T-cell (primary cell): ENCODE measurements around the gene H6PD. TPM values are rescaled to one million over a fixed set of nuclear protein-coding genes. Genes with fewer than 3 reads are reported as not detected.

Source experiments
- ATAC-seq, 4 experiments: fragments of 200-7000 bp in 3 of 4; fragments of 150-1000 bp in 1 of 4; cut with Tn5 transposase; replicated peaks in 1 of 4; 1 replicate in 3 of 4; 2 replicates in 1 of 4; pipeline ENCODE4 v1.10.0; 2021; ENCODE audit warnings: moderate library complexity in 3 of 4, mild to moderate bottlenecking in 2 of 4, moderate number of reproducible peaks in 1 of 4
- CTCF ChIA-PET, 2 donors: fragments of 300-600 bp; sonication (Branson Sonifier 250); formaldehyde crosslinking; loops; one replicate each; lab custom pipeline; 2022; ENCODE audit warnings: antibody characterized with exemption in 2 of 2; lab: Charles Lee
- POLR2A ChIA-PET, 2 donors: fragments of 300-600 bp; sonication (Branson Sonifier 250); formaldehyde crosslinking; loops; one replicate each; lab custom pipeline; 2022; ENCODE audit warnings: antibody characterized with exemption in 2 of 2; lab: Charles Lee
- DNase-seq, 35 experiments: peaks; one replicate each; pipeline versions ENCODE4 v3.0.0 to v3.0.0-alpha.2; 2013 to 2023
- H3K27ac ChIP-seq: one replicate; pipeline ENCODE4 v1.5.1; 2013; ENCODE audit warnings: low read length
- H3K27me3 ChIP-seq, 2 experiments: replicated peaks in 1 of 2; 1 replicate in 1 of 2; 2 replicates in 1 of 2; pipeline versions ENCODE4 v1.6.1 to v1.7.0; 2013; ENCODE audit warnings: low read length in 1 of 2, mixed read lengths in 1 of 2; ENCODE audit not compliant: control insufficient read depth in 2 of 2, insufficient read depth in 2 of 2; ENCODE audit errors: extremely low read depth in 1 of 2
- H3K36me3 ChIP-seq, 2 donors: 1 replicate in 1 of 2; 2 replicates in 1 of 2; pipeline versions ENCODE4 v1.6.1 to v1.7.0; 2013; ENCODE audit warnings: low read length in 1 of 2; ENCODE audit not compliant: control insufficient read depth in 2 of 2, insufficient read depth in 1 of 2; ENCODE audit errors: extremely low read depth in 1 of 2
- H3K4me1 ChIP-seq, 2 experiments: 1 replicate in 1 of 2; 2 replicates in 1 of 2; pipeline versions ENCODE4 v1.6.1 to v1.7.0; 2013; ENCODE audit warnings: low read length in 2 of 2, mixed read lengths in 1 of 2; ENCODE audit not compliant: insufficient read depth in 2 of 2, control insufficient read depth in 1 of 2; ENCODE audit errors: extremely low read depth in 1 of 2
- H3K4me3 ChIP-seq, 2 donors: 1 replicate in 1 of 2; 2 replicates in 1 of 2; pipeline versions ENCODE4 v1.5.1 to v1.7.0; 2013; ENCODE audit warnings: mild to moderate bottlenecking in 2 of 2, low read length in 1 of 2, moderate library complexity in 1 of 2; ENCODE audit not compliant: control insufficient read depth in 1 of 2; ENCODE audit errors: extremely low read depth in 1 of 2
- H3K9me3 ChIP-seq: 2 replicates; pipeline ENCODE4 v1.7.0; 2013
- H3K27ac Mint-ChIP-seq, 2 donors: one replicate each; pipeline ENCODE4 v1.8.0; 2020 to 2021; ENCODE audit warnings: mild to moderate bottlenecking in 2 of 2, mixed read lengths in 2 of 2
- H3K27me3 Mint-ChIP-seq, 2 donors: one replicate each; pipeline ENCODE4 v1.8.0; 2021 to 2022; ENCODE audit warnings: mixed read lengths in 2 of 2
- H3K36me3 Mint-ChIP-seq: one replicate; pipeline ENCODE4 v1.8.0; 2021; ENCODE audit warnings: mixed read lengths
- H3K4me1 Mint-ChIP-seq, 3 donors: one replicate each; pipeline ENCODE4 v1.8.0; 2020 to 2022; ENCODE audit warnings: mixed read lengths in 3 of 3, mild to moderate bottlenecking in 1 of 3
- H3K4me3 Mint-ChIP-seq, 3 donors: one replicate each; pipeline ENCODE4 v1.8.0; 2020 to 2022; ENCODE audit warnings: mild to moderate bottlenecking in 3 of 3, mixed read lengths in 3 of 3, moderate library complexity in 3 of 3
- H3K9me3 Mint-ChIP-seq, 3 donors: one replicate each; pipeline ENCODE4 v1.8.0; 2020 to 2022; ENCODE audit warnings: mixed read lengths in 3 of 3
- WGBS: methylation state at CpG from one replicate; pipeline ENCODE4 v1.1.5; 2013; ENCODE audit warnings: missing lambda C conversion rate; ENCODE audit not compliant: insufficient coverage; 5-methylcytosine and 5-hydroxymethylcytosine counted together
- total RNA-seq, 35 experiments: library from RNA in 6 of 35; stranded (reverse) in 6 of 35; fragments of 120-200 nt in 1 of 35; gene quantifications; one replicate each; pipeline versions ENCODE4 v1.2.1 to v1.2.4 and lab custom pipeline; 2013 to 2026

Gene H6PD
- total RNA-seq, 5 donors from 2014 or later (not counting 1 experiment from before 2014, with no cell fraction given): 17.6 to 26.5 (median 23.9) TPM

DNA sequence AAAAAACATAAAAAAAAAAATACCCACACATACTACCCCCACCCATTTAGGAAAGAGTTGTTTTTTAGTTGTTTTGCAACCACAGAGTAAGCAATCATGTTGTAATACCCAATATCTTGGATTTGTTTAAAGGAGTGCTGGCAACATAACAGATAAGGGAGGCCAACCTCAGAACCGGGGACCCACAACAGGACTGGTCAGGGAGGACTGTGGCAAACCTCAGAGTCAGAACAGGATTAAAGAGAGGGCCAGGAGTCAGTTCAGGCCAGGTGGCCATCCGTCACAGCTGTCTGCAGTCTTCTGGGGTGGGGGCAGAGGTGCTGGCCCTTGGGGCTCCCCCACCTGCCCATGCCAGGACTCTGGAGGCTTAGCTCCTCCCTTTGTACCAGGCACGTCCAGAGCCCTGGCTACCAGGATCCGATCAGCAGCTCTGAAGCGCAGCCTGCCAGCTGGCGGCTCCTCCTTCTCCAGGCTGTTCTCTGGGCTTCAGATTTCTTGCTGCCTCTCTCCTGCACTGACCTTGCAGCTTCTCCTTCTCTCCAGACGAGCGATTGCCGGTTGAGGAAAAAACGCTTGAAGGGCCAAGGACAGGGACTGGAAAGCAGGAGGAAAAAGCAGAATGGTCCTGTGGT is 7.9 kb downstream of the H6PD start:
- CTCF ChIA-PET: no interaction called here
- H3K27ac Mint-ChIP-seq: no peak overlapping the region
- ATAC-seq: no peak

DNA sequence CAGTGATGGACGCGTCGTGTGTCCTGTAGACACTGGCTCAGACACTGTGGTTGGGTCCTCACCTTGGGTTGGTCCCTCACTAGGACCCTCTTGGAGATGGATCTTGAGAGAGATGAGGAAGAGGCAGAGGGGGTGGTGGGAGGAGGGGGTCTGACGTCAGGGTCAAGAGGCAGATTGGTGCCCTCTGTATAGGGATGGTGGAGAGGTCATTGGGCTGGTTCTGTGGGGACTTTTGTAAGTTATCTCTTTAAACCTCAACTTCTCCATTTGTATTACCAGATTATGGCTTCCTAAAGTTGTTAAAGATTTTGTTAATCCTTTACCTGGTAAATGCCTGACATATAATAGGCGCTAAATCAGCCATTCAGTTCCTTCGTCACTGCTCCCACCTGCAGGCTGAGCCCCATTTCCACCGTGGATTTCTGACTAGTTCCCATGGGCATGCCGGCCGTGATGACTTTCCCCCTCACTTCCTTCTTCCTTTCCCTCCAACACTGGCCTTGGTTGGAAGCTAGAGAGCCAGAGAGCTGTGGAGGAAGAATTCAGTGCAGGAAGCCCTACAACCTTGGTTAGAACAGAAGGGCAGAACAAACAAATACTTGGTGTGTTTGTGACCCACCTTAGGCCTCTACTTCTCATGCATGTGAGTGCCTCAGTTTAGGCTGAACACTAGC is 8.6 kb downstream of the H6PD start:
- no peaks in the 10 kb centered on the region for H3K9me3 Mint-ChIP-seq
- peaks cover 22 to 36% of the 10 kb centered on the region in 2 experiments for H3K4me1 ChIP-seq
- DNase-seq: no peak
- peaks cover 45 to 47% (median 46%) of the 10 kb centered on the region in 3 donors for H3K4me1 Mint-ChIP-seq
- ChIA-PET CTCF (no interaction called here), POLR2A (no interaction called here)
- 100% methylated on average over 1 of the region's 9 CpGs for WGBS
- no peaks in the 10 kb centered on the region for H3K27me3 Mint-ChIP-seq
- H3K27ac ChIP-seq: no peak overlapping the region
- no peaks in the 10 kb centered on the region for H3K9me3 ChIP-seq
- H3K27ac Mint-ChIP-seq: no peak overlapping the region
- H3K27me3 ChIP-seq: no peaks in the 10 kb centered on the region
- H3K36me3 Mint-ChIP-seq: peaks cover 21% of the 10 kb centered on the region
- no peak overlapping the region for H3K4me3 ChIP-seq
- ATAC-seq: no peak
- no peak overlapping the region for H3K4me3 Mint-ChIP-seq
- peaks cover 2 to 12% of the 10 kb centered on the region in 2 donors for H3K36me3 ChIP-seq

More for the DNA sequence above, 7.9 kb downstream of the H6PD start:
- peaks cover 22 to 36% of the 10 kb centered on the region in 2 experiments for H3K4me1 ChIP-seq
- POLR2A ChIA-PET: no interaction called here
- Mint-ChIP-seq H3K4me1 (peaks cover 52 to 55% (median 54%) of the 10 kb centered on the region in 3 donors), H3K36me3 (peaks cover 17% of the 10 kb centered on the region), H3K9me3 (no peaks in the 10 kb centered on the region), H3K27me3 (no peaks in the 10 kb centered on the region), H3K4me3 (no peak overlapping the region)
- WGBS: 86% methylated on average over 6 of the region's 10 CpGs
- no peak for DNase-seq
- no peak overlapping the region for H3K27ac ChIP-seq
- H3K36me3 ChIP-seq: peaks cover 2 to 8% of the 10 kb centered on the region in 2 donors
- no peak overlapping the region for H3K4me3 ChIP-seq
- no peaks in the 10 kb centered on the region for H3K27me3 ChIP-seq
- H3K9me3 ChIP-seq: no peaks in the 10 kb centered on the region

DNA sequence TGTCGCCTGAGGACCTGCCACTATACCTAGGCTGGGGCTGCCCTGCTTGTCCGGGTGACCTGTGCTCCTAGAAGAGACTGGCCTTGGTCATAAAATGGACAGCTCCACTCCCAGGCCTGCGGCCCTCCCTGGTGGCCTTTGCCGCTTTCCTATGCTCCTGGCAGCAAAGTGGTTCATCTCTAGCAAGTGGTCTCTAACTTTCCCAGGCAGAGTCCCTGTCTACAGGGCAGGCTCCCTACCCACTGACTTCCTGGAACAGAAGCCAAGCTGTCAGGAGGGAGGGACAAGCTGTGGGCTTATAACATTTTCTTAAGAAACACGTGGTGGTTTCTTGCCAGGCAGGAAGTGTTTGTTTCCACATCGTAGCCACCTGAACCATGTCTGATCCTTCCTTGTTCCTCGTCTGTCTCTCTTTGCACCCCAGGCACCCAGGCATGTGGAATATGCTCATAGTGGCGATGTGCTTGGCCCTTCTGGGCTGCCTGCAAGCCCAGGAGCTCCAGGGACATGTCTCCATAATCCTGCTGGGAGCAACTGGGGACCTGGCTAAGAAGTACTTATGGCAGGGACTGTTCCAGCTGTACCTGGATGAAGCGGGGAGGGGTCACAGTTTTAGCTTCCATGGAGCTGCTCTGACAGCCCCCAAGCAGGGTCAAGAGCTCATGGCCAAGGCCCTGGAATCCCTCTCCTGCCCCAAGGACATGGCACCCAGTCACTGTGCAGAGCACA is 10.1 kb downstream of the H6PD start:
- no peaks in the 10 kb centered on the region for H3K9me3 Mint-ChIP-seq
- Histone ChIP-seq H3K36me3 (peaks cover 2 to 18% of the 10 kb centered on the region in 2 donors), H3K9me3 (no peaks in the 10 kb centered on the region), H3K27ac (no peak overlapping the region), H3K27me3 (no peaks in the 10 kb centered on the region), H3K4me3 (no peak overlapping the region), H3K4me1 (peaks cover 17 to 27% of the 10 kb centered on the region in 2 experiments)
- no peak overlapping the region for H3K27ac Mint-ChIP-seq
- ATAC-seq (no peak), DNase-seq (no peak)
- no peak overlapping the region for H3K4me3 Mint-ChIP-seq
- 65% methylated on average over 7 of the region's 9 CpGs for WGBS
- ChIA-PET CTCF (interaction anchor here in 1 of 2 donors (1.7 kb wide), 1 partner anchor 10 kb away, joined by 4 read pairs; no protein-coding TSS in a partner anchor), POLR2A (no interaction called here)
- H3K36me3 Mint-ChIP-seq: peaks cover 27% of the 10 kb centered on the region
- H3K27me3 Mint-ChIP-seq: no peaks in the 10 kb centered on the region
- H3K4me1 Mint-ChIP-seq: peaks cover 30 to 37% (median 35%) of the 10 kb centered on the region in 3 donors

DNA sequence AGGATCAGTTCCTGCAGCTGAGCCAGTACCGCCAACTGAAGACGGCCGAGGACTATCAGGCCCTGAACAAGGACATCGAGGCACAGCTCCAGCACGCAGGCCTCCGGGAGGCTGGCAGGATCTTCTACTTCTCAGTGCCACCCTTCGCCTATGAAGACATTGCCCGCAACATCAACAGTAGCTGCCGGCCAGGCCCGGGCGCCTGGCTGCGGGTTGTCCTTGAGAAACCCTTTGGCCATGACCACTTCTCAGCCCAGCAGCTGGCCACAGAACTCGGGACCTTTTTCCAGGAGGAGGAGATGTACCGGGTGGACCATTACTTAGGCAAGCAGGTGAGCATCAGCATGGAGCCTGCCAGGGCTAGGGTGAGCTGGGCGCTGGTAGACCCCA is 10.7 kb downstream of the H6PD start:
- CTCF ChIA-PET: interaction anchor here in 1 of 2 donors (1.7 kb wide), 1 partner anchor 10 kb away, joined by 4 read pairs; no protein-coding TSS in a partner anchor
- peaks cover 12 to 22% of the 10 kb centered on the region in 2 experiments for H3K4me1 ChIP-seq
- no peak overlapping the region for H3K27ac ChIP-seq
- H3K36me3 ChIP-seq: peaks cover 2 to 18% of the 10 kb centered on the region in 2 donors
- POLR2A ChIA-PET: interaction anchor here in 1 of 2 donors (0.7 kb wide), 1 partner anchor 330 kb away, joined by 5 read pairs; no protein-coding TSS in a partner anchor
- Mint-ChIP-seq H3K9me3 (no peaks in the 10 kb centered on the region), H3K36me3 (peaks cover 27% of the 10 kb centered on the region), H3K4me1 (peaks cover 25 to 31% (median 29%) of the 10 kb centered on the region in 3 donors), H3K4me3 (no peak overlapping the region), H3K27ac (no peak overlapping the region), H3K27me3 (no peaks in the 10 kb centered on the region)
- WGBS: 99% methylated on average over 15 of the region's 15 CpGs
- ATAC-seq: no peak
- DNase-seq: no peak
- no peak overlapping the region for H3K4me3 ChIP-seq
- no peaks in the 10 kb centered on the region for H3K27me3 ChIP-seq
- H3K9me3 ChIP-seq: no peaks in the 10 kb centered on the region

DNA sequence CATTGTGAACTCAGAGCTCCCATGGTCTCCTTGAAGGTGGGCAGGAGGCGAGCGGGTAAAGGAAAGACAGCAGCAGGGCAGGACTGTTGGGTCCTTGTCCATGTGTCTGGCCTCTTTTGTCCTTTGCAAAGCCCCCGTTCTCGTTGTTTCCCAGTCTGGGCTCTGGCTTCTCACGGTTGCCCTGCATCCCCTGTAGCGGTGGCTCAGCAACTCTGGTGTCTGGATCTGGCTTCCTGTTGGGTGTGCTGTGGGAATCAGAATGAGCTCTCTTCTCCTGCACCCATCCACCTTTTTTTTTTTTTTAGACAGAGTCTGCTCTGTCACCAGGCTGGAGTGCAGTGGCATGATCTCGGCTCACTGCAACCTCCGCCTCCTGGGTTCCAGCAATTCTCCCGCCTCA is 11.1 kb downstream of the H6PD start:
- ChIA-PET POLR2A (interaction anchor here in 1 of 2 donors (0.7 kb wide), 1 partner anchor 331 kb away, joined by 5 read pairs; no protein-coding TSS in a partner anchor), CTCF (interaction anchor here in 1 of 2 donors (0.7 to 1.7 kb wide), 2 partner anchors 9 to 1893 kb away, joined by 3 to 4 read pairs; no protein-coding TSS in a partner anchor)
- Histone ChIP-seq H3K9me3 (no peaks in the 10 kb centered on the region), H3K27ac (no peak overlapping the region), H3K4me3 (no peak overlapping the region), H3K27me3 (no peaks in the 10 kb centered on the region), H3K36me3 (peaks cover 0 to 20% of the 10 kb centered on the region in 2 donors), H3K4me1 (peaks cover 8 to 17% of the 10 kb centered on the region in 2 experiments)
- ATAC-seq (no peak), DNase-seq (no peak)
- H3K27me3 Mint-ChIP-seq: no peaks in the 10 kb centered on the region
- H3K9me3 Mint-ChIP-seq: no peaks in the 10 kb centered on the region
- no peak overlapping the region for H3K4me3 Mint-ChIP-seq
- WGBS: 100% methylated on average over 2 of the region's 9 CpGs
- peaks cover 20 to 27% (median 25%) of the 10 kb centered on the region in 3 donors for H3K4me1 Mint-ChIP-seq
- H3K27ac Mint-ChIP-seq: no peak overlapping the region
- H3K36me3 Mint-ChIP-seq: peaks cover 27% of the 10 kb centered on the region

DNA sequence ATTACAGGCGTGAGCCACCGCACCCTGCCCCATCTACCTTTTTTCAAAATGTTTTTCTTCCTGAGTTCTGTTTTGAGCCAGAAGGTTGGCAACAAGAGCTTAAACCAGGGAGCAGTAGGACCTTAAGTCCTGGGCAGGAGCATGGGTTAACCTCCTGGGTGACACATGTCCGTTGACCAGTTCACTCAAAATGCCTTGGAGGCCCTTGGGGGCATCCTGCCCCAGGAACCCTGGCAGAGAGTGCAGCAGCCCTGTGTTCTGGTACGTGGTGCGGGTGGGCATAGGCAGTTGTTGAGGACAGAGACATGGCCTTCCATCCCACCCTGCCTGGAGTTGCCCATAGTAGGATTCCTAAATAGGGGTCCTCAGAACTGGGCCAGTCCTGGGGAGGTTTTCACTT is 11.6 kb downstream of the H6PD start:
- ATAC-seq (no peak), DNase-seq (no peak)
- Histone ChIP-seq H3K4me1 (peaks cover 6 to 13% of the 10 kb centered on the region in 2 experiments), H3K27me3 (no peaks in the 10 kb centered on the region), H3K9me3 (no peaks in the 10 kb centered on the region), H3K36me3 (peaks cover 2 to 23% of the 10 kb centered on the region in 2 donors), H3K4me3 (no peak overlapping the region), H3K27ac (no peak overlapping the region)
- H3K27ac Mint-ChIP-seq: no peak overlapping the region
- H3K9me3 Mint-ChIP-seq: no peaks in the 10 kb centered on the region
- peaks cover 27% of the 10 kb centered on the region for H3K36me3 Mint-ChIP-seq
- CTCF ChIA-PET: interaction anchor here in 1 of 2 donors (0.7 kb wide), 1 partner anchor 1893 kb away, joined by 3 read pairs; no protein-coding TSS in a partner anchor
- POLR2A ChIA-PET: no interaction called here
- peaks cover 18 to 24% (median 22%) of the 10 kb centered on the region in 3 donors for H3K4me1 Mint-ChIP-seq
- H3K27me3 Mint-ChIP-seq: no peaks in the 10 kb centered on the region
- no peak overlapping the region for H3K4me3 Mint-ChIP-seq
- 100% methylated on average over 3 of the region's 5 CpGs for WGBS
